ENCODE measurements around the gene IGF1R.

DNA sequence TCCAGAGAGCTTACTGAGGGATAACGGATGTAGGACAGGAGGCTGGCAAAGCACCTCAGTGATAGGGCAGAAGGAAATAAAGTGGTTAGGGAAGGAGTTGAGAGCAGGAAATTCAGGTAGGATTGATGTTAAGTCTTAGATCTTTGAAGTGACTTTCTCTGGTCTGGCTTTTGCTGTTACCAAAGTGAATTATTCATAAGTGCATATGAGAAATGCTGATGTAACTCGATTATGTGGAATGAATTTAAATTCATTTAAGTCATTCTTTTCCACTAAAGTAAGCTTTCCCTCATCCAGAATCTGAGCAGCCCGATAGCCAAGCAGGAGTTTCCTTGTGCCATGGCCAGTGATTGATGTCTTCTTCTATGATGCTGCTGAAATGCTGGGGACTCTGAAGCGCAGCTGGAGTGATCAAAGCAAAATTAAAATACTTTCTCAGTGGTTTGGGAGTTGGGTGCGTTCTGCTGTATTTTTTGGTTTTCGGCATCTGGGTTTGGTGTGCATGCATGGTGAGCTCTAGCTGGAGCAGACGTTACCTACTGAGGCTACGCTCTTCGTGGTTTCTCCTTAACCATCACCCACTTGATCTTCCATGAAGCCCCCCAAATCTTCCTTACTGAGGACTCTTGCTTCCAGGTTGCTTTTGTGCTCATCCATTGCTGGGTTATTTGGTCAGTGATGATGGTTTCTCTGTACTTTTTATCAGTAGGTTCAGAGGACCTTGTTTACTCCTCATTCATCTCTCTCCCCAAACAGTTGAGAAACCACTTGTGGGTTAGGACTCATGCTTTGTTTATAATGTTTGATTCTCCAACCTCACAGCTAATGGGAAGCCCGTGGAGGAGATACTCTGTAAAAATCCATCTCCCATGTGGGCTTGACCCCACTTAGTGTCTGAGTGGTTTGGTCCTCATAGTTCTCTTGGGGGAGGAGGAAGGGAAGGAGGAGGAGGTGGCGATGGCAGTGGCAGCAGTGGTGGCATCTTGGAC lies 72.5 kb downstream of the IGF1R start:
- TF ChIP-seq POLR2A (IDR thresholded peaks at IDR 0.05) (no peak), EP300 (IDR thresholded peaks at IDR 0.05) (no peak), POLR2AphosphoS5 (IDR thresholded peaks at IDR 0.05) (no peak)
- TF ChIP-seq, protein P1, sequence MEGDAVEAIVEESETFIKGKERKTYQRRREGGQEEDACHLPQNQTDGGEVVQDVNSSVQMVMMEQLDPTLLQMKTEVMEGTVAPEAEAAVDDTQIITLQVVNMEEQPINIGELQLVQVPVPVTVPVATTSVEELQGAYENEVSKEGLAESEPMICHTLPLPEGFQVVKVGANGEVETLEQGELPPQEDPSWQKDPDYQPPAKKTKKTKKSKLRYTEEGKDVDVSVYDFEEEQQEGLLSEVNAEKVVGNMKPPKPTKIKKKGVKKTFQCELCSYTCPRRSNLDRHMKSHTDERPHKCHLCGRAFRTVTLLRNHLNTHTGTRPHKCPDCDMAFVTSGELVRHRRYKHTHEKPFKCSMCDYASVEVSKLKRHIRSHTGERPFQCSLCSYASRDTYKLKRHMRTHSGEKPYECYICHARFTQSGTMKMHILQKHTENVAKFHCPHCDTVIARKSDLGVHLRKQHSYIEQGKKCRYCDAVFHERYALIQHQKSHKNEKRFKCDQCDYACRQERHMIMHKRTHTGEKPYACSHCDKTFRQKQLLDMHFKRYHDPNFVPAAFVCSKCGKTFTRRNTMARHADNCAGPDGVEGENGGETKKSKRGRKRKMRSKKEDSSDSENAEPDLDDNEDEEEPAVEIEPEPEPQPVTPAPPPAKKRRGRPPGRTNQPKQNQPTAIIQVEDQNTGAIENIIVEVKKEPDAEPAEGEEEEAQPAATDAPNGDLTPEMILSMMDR (IDR thresholded peaks at IDR 0.05), result no peak
